RKO (cell line): ENCODE data around the gene GXYLT1.
"Not testable (repeated sequence)": the region's sequence is repeated elsewhere in the genome, so short reads cannot be mapped to it uniquely, and the experiment has no call there.

ENCODE experiments used
- DNase-seq: peaks from one replicate; pipeline ENCODE4 v3.0.0-alpha.2; 2016; ENCODE audit warnings: low spot score

GXYLT1 gene

DNA sequence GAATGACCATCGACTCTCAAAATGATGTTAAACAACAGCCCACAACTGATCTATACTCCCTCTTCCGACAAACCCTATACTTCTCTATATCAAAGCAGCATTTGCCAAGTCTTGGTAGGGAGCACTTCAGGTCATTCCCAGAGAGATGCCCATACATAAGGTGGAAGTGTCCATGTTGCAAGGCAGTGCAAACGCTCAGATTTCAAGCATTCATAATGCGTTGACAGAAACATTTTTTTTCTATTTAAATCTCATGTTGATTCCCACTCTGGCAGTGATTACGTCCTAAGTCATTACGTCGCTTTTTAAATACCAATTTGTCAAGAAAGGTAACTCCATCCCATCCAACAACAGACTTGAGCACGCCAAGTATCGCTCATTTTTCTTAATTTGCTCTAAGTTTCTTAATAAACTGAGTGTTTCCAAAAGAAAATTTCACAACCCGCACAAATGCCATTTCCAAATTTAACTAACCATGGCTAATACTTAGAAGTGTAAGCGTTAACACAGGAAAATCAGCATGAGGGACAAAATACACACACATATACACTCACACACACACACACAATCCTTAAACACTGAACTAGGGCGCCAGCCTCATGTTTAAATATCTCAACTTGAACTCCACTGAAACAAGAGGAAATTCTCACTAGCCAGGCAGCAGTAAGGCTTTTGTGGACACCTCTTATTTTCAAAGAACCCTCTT, 1.1 kb downstream of the GXYLT1 start:
- DNase-seq, result peak; percentile 55

DNA sequence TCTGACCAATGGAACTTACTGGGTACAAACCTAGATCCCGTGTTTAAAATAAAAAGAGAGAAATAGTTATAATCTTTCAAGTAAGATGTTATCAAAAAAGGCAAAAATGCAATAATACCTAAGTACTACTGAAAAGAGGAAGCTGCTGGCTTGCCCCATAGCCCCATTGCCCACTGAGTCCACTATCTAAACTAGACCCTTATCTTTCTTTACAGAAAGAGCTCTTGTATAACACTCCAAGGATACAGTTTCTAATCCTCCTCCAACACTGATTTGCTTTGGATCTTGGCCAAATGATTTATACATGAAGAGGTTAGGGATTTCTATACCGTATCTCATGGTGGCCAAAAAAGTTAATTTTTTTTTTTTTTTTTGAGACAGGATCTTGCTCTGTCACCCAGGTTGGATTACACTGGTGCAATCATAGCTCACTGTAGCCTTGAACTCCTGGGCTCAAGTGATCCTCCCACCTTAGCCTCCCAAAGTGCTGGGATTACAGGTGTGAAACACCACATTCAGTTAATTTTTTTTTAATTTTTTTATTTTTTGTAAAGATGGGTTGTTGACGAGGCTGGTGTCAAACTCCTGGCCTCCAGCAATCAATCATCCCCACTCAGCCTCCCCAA, 2.6 kb downstream of the GXYLT1 start:
- no peak for DNase-seq

DNA sequence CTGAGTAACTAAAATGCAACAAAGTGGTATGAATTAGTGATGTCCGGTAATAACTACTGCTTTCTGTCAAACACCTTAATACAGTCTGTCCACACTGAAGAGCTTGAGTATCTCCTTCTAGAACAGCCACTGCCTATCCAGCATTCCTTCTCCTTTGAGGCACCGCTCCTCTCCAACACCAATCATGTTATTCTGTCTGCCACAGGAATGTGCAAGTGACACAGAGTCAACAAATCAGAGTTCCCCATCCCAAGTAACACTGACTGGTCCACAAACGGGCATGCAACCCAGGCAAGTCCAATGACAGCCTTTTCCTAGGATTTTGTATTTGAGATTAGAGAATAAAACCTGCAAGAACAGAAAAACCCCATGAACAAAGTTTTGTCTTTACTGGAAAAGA, 3.8 kb downstream of the GXYLT1 start:
- peak; percentile 48 for DNase-seq

DNA sequence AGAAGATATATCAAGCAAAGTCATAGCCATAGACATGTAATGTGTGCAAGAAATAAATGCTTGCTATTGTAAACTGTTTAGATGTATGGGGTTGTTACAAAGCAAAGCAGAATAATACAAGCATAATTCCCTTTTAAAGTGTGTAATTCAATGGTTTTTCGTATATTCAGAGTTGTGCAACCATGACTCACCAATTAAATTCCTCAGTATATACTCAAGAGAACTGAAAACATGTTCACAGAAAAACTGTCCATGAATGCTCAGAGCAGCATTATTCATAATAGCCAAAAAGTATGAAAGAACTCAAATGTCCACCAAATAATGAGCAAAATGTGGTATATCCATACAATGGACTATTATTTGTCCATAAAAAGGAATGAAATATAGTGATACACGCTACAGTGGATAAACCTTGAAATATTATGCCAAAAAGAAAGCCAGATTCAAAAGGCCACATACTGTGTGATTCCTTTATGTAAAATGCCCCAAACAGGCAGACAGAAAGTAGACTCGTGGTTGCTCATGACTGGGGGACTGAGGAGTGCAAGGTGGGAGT, 9.3 kb downstream of the GXYLT1 start:
- peak; percentile 40 for DNase-seq

DNA sequence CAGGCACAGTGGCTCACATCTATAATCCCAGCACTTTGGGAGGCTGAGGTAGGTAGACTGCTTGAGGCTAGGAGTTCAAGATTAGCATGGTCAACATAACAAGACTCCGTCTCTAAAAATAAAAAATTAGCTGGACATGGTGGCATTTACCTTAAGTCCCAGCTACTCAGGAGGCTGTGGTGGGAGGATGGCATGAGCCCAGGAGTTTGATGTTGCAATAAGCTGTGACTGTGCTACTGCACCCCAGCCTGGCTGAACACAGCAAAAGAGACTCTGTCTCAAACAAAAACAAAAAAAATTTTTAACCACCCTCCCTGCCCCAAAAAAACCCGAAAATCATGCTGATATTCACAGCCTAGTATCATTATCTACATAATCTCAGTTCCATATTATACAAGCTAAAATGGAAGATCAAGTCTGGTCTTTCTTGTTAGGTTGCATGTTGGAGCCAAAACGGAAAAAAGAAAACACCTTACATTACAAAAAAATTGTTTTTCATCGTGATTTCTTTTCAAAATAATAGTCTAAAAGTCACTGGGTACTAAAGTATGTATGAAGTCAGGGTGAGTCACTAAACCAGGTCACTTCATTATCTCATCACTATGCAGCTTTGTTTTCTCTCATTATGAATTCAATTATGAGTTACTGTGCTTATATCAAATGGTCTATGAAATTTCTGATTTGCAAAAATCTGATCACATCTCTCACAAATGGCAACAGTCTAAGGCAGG, 13.8 kb downstream of the GXYLT1 start:
- DNase-seq, result peak; percentile 85

DNA sequence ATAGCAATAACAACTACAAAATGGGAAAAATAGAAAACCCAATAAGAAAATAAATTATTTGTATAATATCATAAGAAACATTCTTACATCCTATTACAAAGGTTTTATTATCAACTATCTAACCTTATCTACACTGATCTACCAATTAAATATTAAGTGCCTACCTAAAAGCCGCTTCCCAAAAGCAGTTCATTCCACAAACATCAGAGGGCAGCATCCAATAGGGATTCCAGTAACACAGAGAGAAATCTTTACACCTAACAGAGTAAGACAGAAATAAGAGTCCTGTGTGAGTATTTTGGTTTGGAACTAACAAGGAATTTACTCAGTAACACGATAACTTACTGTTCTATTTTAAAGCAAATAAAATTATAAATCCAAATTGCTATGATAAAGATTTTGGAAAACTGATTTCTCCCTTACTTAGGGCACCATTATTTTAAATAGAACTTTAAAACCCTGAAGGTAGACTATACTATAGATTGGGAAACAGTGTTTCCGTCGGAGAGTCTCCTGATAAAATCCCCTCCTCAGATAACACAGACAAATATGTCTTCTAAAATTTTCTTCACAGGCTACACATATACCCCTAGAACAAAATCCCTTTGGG, 15.0 kb downstream of the GXYLT1 start:
- peak; percentile 87 for DNase-seq

DNA sequence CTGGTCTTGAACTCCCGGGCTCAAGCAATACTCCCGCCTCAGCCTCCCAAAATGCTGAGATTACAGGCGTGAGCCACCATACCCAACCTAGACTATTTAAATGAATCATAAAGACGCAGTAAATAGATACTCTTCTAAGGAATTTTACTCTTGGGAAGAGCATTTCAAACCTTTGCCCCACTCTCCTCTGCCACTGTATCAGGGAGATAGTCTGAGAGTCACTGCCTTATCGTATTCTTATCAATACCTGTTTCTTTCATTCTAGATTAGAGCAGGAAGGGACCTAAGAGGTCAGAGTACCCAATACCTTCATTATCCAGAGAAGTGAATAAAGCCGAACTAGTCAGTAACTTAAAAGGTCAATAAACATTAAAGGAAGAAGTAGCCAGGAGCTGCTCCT, 15.8 kb downstream of the GXYLT1 start:
- no peak for DNase-seq

DNA sequence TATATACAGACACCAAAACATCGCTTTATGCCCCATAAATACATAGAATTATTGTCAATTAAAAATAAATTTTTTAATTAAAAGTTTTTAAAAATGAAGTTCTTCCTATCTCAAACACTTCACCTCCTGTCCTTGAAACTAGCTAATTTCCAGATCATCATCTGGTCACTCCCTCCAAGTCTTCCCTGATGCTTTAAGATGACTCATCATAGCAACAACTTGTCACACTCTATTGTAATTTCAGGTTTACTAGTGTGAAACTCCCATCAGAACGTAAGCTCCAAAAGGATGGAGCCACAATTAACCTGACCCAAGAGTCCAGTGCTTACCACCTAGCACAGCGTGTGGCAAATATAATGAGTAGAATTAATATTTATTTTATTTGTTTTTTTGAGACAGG, 16.3 kb downstream of the GXYLT1 start:
- peak; percentile 39 for DNase-seq

DNA sequence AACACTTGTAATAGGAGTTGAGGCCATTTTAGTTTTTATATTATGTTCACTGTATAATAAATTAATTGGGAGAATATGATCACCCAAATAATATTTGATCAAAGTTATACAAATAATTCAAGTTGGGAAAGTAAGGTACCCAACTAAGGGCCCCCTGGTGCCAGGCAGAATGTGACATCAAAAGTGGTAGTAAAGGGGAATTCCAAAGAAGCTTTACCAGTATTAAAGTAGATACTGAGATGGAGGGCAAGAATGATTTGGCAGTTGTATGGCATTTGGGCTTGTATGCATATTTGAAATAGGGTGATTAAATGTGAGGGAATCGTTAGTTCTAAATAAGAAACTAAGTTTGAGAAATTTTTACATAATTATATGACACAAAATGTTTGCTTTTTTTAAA, 17.7 kb downstream of the GXYLT1 start:
- no peak for DNase-seq

DNA sequence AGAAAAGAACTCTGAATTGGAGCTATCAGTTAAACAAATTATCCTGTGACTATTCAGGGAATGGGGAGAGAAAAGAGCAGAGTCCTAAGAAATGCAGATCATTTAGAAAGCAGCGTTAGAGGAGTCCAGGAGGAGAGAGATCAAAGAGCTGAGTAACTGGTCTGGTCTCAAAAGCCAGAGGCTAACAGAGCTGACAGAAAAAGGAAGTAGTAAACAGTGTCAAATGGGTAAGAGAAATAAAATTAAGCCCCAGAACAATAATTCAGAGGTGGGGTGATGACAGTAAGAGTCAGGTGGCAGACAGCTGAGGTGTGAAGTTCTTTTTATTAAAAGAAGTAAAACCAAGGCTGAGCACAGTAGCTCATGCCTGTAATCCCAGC, 19.3 kb downstream of the GXYLT1 start:
- no peak for DNase-seq

DNA sequence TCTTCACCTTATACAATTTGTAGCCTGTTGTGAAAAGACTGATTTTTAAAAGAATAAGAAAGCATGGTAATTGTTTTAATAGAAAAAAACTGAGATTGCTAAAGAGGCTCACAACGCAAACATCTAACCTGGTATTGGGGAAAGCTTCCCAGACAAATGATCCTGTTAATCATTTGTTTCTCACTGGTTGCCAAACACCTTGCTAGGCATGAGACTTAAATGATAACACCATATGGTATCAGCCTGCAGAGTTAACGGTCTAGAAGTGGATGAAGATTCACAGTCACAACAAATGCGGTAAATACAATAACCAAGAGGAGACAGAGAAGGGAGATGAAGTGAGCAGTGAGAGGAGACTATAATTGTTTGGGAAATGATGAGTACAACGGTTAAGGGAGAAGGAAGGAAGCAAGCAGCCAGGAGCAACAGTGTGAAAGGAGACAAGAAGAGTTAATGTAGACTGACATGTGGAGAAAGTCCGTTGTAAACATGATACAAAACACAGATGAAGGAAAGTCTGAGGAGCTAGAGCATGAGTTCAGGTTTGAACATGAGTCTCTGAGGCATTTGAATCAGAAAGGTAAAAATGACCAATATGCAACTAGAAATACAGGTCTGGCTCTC, 19.8 kb downstream of the GXYLT1 start:
- no peak for DNase-seq

DNA sequence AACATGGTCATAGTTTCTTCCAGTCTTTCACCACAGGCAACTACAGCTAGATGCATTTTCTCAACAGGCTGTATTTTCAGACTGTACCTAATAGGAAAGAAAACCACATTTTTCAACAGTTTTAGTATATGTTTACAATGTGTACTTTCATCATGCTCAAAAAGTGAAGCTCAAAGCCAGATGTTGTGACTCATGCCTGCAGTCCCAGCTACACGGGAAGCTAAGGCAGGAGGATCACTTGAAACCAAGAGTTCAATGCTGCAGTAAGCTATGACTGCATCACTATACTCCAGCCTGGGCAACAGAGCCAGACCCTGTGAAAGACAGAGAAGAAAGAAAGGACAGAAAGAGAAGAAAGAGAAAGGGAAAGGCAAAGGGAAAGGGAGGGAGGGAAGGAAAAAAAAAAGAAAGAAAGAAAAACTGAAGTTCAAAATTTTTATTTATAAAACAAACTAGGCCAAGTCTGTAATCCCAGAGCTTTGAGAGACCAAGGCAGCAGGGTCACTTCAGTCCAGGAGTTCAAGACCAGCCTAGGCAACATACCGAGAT, 25.5 kb downstream of the GXYLT1 start:
- DNase-seq, result no peak

DNA sequence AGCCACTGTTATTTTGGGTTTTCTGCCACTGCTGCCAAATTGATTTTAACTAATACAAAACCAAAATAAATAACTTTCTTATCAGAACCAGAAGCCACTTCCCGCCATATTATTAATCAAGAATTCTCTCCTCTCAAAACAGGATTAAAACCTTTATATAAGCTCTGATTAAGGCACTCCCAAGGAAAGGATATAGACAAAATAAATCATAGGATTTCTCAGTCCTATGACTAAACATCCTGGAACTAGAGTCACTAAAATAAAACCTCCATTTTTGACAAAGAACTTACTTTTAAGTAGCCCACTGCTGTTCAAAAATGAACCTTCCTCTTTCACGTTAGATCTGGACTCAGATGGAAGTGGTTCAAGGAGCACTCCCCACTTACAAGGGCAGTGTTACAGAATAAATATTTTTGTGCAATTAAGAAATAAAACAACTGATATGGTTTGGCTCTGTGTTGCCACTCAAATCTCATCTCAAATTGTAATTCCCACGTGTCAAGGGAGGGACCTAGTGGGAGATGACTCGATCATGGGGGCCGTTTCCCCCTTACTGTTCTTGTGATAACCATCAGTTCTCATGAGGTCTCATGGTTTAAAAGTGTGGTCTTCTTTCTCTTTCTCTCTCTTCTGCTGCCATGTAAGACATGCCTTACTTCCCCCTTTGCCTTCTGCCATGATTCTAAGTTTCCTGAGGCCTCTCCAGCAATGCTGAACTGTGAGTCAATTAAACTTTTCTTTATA, 26.4 kb downstream of the GXYLT1 start:
- no peak for DNase-seq

DNA sequence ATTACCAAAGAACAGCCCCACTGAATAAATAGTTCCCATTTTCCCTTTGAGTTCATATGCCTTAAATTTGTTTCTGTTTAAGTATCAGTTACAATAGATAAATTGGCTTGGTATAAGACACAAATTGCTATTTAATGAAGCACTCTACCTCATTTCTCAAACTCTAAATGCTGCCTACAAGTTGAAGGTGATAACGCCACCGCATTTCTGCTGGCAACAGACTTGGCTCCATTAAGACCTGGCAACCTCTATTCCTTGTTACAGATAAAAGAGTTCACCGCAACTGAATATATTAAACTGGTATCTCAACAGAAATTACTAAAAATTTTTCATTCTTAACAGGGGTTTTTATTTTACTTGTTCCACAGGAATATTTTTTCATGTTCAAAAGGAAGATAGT, 35.6 kb downstream of the GXYLT1 start:
- no peak for DNase-seq

DNA sequence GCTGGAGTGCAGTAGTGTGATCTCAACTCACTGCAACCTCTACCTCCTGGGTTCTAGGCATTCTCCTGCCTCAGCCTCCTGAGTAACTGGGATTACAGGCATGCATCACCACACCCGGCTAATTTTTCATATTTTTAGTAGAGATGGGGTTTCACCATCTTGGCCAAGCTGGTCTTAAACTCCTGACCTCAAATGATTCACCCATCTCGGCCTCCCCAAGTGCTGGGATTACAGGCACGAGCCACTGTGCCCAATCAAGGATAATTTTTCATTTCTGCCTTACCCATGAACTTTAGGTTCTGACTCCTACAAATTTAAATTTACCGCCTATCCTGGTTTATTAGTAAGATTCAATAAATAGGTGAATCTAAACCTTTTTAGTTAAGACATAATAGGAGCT, 37.9 kb downstream of the GXYLT1 start:
- not testable (repeated sequence) for DNase-seq

DNA sequence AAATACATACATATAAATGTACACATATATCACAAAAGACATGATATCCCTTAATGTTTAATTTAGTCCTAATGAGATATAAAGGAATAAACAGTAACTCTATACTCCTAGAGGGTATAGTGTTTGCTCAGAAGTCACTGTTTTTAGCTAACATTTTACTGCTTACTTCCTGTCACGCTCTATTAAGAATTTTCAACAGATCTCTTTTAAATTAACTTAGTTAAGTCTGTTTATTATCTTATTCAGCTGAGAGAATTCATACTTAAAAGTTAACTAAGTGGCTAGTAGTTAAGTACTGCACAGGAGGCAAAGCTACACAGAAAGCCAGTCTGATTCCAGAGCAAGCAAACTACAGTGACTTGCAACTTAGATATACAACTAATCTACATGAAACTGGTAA, 39.9 kb downstream of the GXYLT1 start:
- DNase-seq, result no peak

DNA sequence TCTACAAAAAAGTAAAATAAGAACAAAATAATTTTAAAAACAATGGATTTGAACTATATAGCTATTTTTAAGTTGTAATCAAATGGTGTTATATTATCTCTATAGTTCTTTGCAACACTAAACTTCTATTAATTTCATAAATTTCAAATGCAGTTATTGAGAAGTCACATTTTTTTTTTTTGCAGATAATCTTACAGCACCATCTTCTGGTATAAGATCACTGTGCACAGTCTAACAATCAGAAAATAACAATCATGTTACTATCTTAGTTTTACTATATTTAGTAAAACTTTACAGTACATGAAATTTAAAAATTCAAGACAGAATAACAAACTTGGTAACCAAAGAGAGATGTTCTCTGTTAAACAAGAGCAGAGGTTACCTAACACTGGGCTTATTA, 40.6 kb downstream of the GXYLT1 start:
- DNase-seq, result no peak

DNA sequence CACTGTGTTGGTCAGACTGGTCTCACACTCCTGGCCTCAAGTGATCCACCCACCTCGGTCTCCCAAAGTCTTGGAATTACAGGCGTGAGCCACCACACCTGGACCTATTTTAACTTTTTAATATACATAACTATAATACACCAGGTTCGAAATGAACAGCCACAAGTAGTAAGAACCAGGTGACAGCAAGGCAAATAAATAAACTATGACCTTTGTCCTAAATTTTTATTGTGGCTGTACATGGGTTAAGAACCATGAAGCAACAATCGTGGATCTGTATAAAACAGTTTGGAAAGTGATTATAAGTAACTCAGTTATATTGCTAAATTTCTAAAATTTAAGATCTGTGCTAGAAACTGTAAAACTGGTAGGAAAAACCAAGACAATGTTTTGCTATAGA, 41.5 kb downstream of the GXYLT1 start:
- no peak for DNase-seq

DNA sequence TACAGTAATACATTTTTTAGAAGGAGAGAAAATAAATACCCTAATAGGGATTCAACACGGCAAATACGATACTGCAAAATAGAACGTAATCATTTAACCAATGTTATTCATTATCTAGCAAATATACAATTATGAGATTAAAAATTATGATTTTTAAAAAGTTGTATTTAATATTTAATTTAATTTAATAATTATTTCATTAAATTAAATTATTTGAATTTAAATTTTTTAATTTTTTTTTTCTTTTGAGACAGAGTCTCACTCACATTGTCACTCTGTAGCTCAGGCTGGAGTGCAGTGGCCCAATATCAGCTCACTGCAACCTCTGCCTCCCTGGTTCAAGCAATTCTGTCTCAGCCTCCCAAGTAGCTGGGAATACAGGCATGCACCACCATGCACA, 42.0 kb downstream of the GXYLT1 start:
- no peak for DNase-seq

DNA sequence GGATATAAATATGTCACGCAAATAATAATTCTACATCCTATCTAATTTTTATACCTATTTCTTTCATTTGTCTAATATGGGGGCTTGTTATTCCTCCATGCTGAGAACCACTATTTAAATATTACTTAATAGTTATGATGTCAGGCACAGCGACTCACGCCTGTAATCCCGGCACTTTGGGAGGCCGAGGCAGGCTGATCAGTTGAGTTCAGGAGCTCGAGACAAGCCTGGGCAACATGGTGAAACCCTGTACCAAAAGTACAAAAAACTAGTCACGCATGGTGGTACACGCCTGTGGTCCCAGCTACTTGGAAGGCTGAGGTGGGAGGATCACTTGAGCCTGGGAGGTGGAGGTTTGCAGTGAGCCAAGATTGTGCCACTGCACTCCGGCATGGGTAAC, 45.2 kb downstream of the GXYLT1 start:
- no peak for DNase-seq

DNA sequence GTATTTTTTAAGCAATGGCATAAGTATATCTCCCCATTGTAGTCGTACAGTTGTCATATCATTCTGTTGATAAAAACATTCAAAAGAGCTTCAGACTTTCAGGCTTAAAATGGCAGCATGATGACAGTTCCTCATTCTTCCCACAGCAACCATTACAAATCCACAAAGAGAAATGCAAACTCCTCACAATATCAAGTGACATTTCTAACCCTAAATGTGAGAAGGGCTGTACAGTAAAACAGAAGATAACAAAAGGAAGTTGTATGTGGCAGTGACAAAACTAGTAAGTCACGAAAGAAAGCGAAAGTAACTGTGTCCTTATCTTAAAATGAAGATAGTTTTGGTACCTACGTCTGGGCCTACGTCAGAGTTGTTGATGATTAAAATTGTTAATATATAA, 46.7 kb downstream of the GXYLT1 start:
- no peak for DNase-seq
